Measurements from ENCODE around the gene MDGA2. TPM values are rescaled to one million over a fixed set of nuclear protein-coding genes. Genes with fewer than 3 reads are reported as not detected.

Gene MDGA2
- total and polyA plus RNA-seq, 2 of the 8 experiments (the other 6 are each of a cell fraction or from before 2014, with no cell fraction given), result 0.11 to 0.69 TPM

- H4K8ac ChIP-seq (ENCODE audit: extremely low read depth, insufficient read depth, low read length), result no peak overlapping the region
- H3K56ac ChIP-seq (replicated peaks; ENCODE audit: insufficient read length, low read depth, low read length), result no peak overlapping the region
- H2AFZ ChIP-seq (ENCODE audit: low read length), result no peak overlapping the region
- H3K4me3 ChIP-seq (ENCODE audit: extremely low read depth in 1 of 4, insufficient read depth in 2 of 4, low read depth in 3 of 4, low read length in 4 of 4), result no peak overlapping the region
- H3K79me2 ChIP-seq (ENCODE audit: control insufficient read depth in 1 of 2, insufficient read depth in 2 of 2, low read length in 2 of 2), result no peaks in the 10 kb centered on the region
- no peak for FAIRE-seq
- H2BK20ac ChIP-seq (ENCODE audit: low read length), result no peak overlapping the region
- ChIA-PET CTCF (ENCODE audit: partially characterized antibody) (no interaction called here), POLR2A (ENCODE audit: partially characterized antibody) (no interaction called here)
- no peak overlapping the region for H3K4ac ChIP-seq (replicated peaks; ENCODE audit: insufficient read length, low read depth, low read length)
- H3K27ac ChIP-seq (ENCODE audit: low read depth, low read length), result no peak overlapping the region
- no peak overlapping the region for H3K4me2 ChIP-seq (ENCODE audit: insufficient read depth in 1 of 2, low read depth in 2 of 2, low read length in 2 of 2)
- no peak overlapping the region for H2BK15ac ChIP-seq (ENCODE audit: low read length)
- no peaks in the 10 kb centered on the region for H3K4me1 ChIP-seq (replicated peaks in 1 of 4; ENCODE audit: control insufficient read depth in 3 of 4, insufficient read depth in 4 of 4, low read length in 3 of 4)
- no peak overlapping the region for H4K91ac ChIP-seq (replicated peaks; ENCODE audit: insufficient read length, low read length)
- no peak overlapping the region for H3K18ac ChIP-seq (ENCODE audit: extremely low read depth, low read length)
- H3K23ac ChIP-seq (ENCODE audit: insufficient read length), result no peak overlapping the region
- H3K36me3 ChIP-seq (ENCODE audit: control insufficient read depth in 2 of 4, insufficient read depth in 4 of 4, low read length in 3 of 4), result no peaks in the 10 kb centered on the region
- 100% methylated on average over 1 of the region's 1 CpG; no CpG with 5 or more reads in 1 of the 2 experiments for WGBS, 2 experiments (ENCODE audit: extremely low coverage in 1 of 2, insufficient coverage in 1 of 2, insufficient read length in 1 of 2, insufficient replicate concordance in 2 of 2, low coverage in 1 of 2, low lambda C conversion rate in 2 of 2, missing lambda C conversion rate in 1 of 2)
- H2BK12ac ChIP-seq (ENCODE audit: low read depth, low read length), result no peak overlapping the region
- no peaks in the 10 kb centered on the region for H4K20me1 ChIP-seq (replicated peaks in 1 of 2; ENCODE audit: control insufficient read depth in 1 of 2, insufficient read depth in 2 of 2, low read length in 2 of 2)
- no peaks in the 10 kb centered on the region for H3K23me2 ChIP-seq (ENCODE audit: low read depth, low read length)
- H3K79me1 ChIP-seq (ENCODE audit: low read depth, low read length), result no peaks in the 10 kb centered on the region
- no peak overlapping the region for H2BK120ac ChIP-seq (replicated peaks; ENCODE audit: low read depth, low read length)
- H2AK5ac ChIP-seq (ENCODE audit: low read depth, low read length), result no peak overlapping the region
- no peak overlapping the region for H2BK5ac ChIP-seq (ENCODE audit: low read depth, low read length)
- TF ChIP-seq SRF (IDR thresholded peaks at IDR 0.05; ENCODE audit: low read depth, low read length) (no peak), KDM5A (IDR thresholded peaks at IDR 0.05; ENCODE audit: low read length) (no peak), KDM1A (IDR thresholded peaks at IDR 0.05; ENCODE audit: borderline replicate concordance, low read length) (no peak), ZNF274 (IDR thresholded peaks at IDR 0.05; ENCODE audit: borderline replicate concordance, extremely low read depth, low read length) (no peak), RFX5 (IDR thresholded peaks at IDR 0.05; ENCODE audit: borderline replicate concordance, low read depth, low read length) (no peak), SP1 (IDR thresholded peaks at IDR 0.05; ENCODE audit: low read depth, low read length) (no peak), MAFK (IDR thresholded peaks at IDR 0.05; ENCODE audit: low read depth, low read length) (peak; percentile 32; the same call in 1 of the 2 replicates)
- no peak for DNase-seq (ENCODE audit: low read depth in 1 of 2, low spot score in 2 of 2)
- H4K5ac ChIP-seq (ENCODE audit: insufficient read length, low read depth, low read length), result no peak overlapping the region
- no peak overlapping the region for H3K9ac ChIP-seq (replicated peaks in 1 of 4; ENCODE audit: extremely low read depth in 1 of 4, low read depth in 3 of 4, low read length in 3 of 4)
- no peak overlapping the region for H3K14ac ChIP-seq (ENCODE audit: insufficient read length)
- no peaks in the 10 kb centered on the region; a peak in 1 of 4 replicates for H3K9me3 ChIP-seq (ENCODE audit: insufficient read depth in 2 of 2, low read depth in 1 of 2, low read length in 1 of 2)
- H3K27me3 ChIP-seq (replicated peaks in 1 of 4; ENCODE audit: control insufficient read depth in 3 of 4, extremely low read depth in 1 of 4, insufficient read depth in 3 of 4, low read length in 3 of 4), result no peaks in the 10 kb centered on the region
Observed at GRCh38 chr14:47240748-47241437, 434.5 kb downstream of the MDGA2 start.

Data from H1 (cell line).